Measurements from ENCODE around the gene CELF2. TPM values are rescaled to one million over a fixed set of nuclear protein-coding genes. Genes with fewer than 3 reads are reported as not detected.
"Not testable (repeated sequence)": the region's sequence is repeated elsewhere in the genome, so short reads cannot be mapped to it uniquely, and the experiment has no call there.

CELF2 gene
- total and polyA plus RNA-seq, 4 donors, result 43.3 to 65.6 (median 50.1) TPM

DNA sequence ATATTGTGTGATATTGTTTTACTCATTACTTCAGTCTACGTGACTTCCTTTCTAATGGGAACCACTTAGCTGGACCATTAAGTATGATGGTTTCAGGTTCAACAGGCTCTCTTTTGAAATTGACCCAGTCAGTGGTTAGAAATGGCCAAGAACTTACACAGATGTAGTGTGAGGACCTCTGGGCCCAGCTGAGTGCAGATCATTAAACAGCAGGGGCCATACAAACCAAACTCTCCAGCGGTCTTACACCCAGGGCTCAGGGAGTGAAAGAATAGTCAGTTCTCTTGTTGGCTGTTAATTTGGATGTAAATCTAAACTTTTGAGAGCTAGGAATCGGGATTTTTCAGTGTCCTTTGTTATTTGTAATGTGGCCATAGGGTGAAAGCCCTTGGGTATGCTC lies 107.3 kb downstream of the CELF2 start:
- no peak for DNase-seq (ENCODE audit: low read depth in 4 of 6, low spot score in 6 of 6)
- no peaks in the 10 kb centered on the region for H3K27me3 ChIP-seq (ENCODE audit: control insufficient read depth, insufficient read depth, low read length)
- 44% methylated on average over 2 of the region's 3 CpGs for WGBS (ENCODE audit: insufficient coverage)
- peaks cover 5% of the 10 kb centered on the region for H3K4me1 ChIP-seq (ENCODE audit: control insufficient read depth, insufficient read depth, low read length)
- H3K27ac ChIP-seq (ENCODE audit: low read depth, low read length), result no peak overlapping the region
- no peak overlapping the region for H3K4me3 ChIP-seq (ENCODE audit: low read depth, low read length)
- H3K36me3 ChIP-seq (ENCODE audit: control insufficient read depth, insufficient read depth, low read length), result no peaks in the 10 kb centered on the region
- H3K9me3 ChIP-seq (ENCODE audit: control insufficient read depth, insufficient read depth, low read length), result no peaks in the 10 kb centered on the region

DNA sequence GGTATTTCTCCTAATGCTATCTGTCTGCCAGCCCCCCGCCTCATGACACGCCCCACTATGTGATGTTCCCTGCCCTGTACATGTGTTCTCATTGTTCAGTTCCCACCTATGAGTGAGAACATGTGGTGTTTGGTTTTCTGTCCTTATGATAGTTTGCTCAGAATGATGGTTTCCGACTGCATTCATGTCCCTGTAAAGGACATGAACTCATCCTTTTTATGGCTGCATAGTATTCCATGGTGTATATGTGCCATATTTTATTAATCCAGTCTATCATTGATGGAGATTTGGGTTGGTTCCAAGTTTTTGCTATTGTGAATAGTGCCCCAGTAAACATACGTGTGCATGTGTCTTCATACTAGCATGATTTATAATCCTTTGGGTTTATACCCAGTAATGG lies 109.3 kb downstream of the CELF2 start:
- no CpG with 5 or more reads among the region's 4 CpGs for WGBS (ENCODE audit: insufficient coverage)
- not testable (repeated sequence) for DNase-seq (ENCODE audit: low read depth in 4 of 6, low spot score in 6 of 6); H3K27me3 ChIP-seq (ENCODE audit: control insufficient read depth, insufficient read depth, low read length); H3K36me3 ChIP-seq (ENCODE audit: control insufficient read depth, insufficient read depth, low read length); H3K9me3 ChIP-seq (ENCODE audit: control insufficient read depth, insufficient read depth, low read length); H3K4me1 ChIP-seq (ENCODE audit: control insufficient read depth, insufficient read depth, low read length); H3K27ac ChIP-seq (ENCODE audit: low read depth, low read length); H3K4me3 ChIP-seq (ENCODE audit: low read depth, low read length)

DNA sequence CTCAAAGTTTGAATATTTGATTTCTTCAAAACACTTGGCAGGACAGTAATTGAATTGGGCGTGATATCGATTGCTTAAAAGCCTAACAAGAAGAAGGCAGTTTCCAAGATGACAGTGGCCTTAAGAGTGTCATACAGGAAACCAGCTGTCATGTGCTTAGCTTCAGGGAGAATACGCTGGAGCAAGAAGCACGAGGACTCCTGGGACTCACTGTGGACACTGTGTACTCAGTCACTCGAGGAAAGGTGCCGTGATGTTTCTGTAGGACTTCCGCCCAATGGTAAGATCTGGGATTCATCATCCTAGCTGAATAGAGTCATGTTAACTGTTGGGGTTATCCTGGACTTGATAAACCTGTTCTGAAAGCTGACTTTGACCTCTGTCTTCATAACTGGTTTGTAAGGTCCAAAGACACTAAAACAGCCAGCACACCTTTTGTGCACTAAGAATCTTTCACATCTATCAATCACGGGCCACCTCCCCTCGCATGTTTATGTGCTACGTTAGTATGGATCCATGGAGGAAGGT lies 113.5 kb downstream of the CELF2 start:
- Histone ChIP-seq H3K9me3 (ENCODE audit: control insufficient read depth, insufficient read depth, low read length) (no peaks in the 10 kb centered on the region), H3K27ac (ENCODE audit: low read depth, low read length) (no peak overlapping the region), H3K27me3 (ENCODE audit: control insufficient read depth, insufficient read depth, low read length) (no peaks in the 10 kb centered on the region), H3K4me1 (ENCODE audit: control insufficient read depth, insufficient read depth, low read length) (peaks cover 3% of the 10 kb centered on the region), H3K4me3 (ENCODE audit: low read depth, low read length) (no peak overlapping the region), H3K36me3 (ENCODE audit: control insufficient read depth, insufficient read depth, low read length) (no peaks in the 10 kb centered on the region)
- no peak for DNase-seq (ENCODE audit: low read depth in 4 of 6, low spot score in 6 of 6)
- WGBS (ENCODE audit: insufficient coverage), result 92% methylated on average over 7 of the region's 10 CpGs

DNA sequence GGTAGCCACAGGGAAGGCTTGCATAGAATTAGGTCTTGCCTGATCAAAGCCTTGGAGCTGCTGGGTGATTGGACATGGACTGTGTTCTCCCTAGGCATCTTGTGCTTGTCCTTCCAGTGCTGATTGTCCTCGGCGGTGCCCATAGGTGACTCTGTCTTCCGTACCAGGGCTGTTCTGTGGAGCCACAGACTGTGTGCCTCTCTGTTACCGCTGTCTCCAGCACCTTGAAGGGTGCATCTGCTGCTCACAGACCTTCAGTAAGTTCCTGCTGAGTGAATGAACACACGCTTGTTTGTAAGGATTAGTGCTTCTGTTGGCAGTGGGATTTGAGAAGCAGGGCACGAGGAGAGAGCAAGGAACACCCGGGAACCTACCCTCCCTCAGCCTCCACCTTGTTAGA lies 116.7 kb downstream of the CELF2 start:
- Histone ChIP-seq H3K9me3 (ENCODE audit: control insufficient read depth, insufficient read depth, low read length) (no peaks in the 10 kb centered on the region), H3K4me3 (ENCODE audit: low read depth, low read length) (no peak overlapping the region), H3K36me3 (ENCODE audit: control insufficient read depth, insufficient read depth, low read length) (no peaks in the 10 kb centered on the region), H3K4me1 (ENCODE audit: control insufficient read depth, insufficient read depth, low read length) (peaks cover 3% of the 10 kb centered on the region), H3K27ac (ENCODE audit: low read depth, low read length) (no peak overlapping the region), H3K27me3 (ENCODE audit: control insufficient read depth, insufficient read depth, low read length) (no peaks in the 10 kb centered on the region)
- WGBS (ENCODE audit: insufficient coverage), result 89% methylated on average over 4 of the region's 7 CpGs
- no peak for DNase-seq (ENCODE audit: low read depth in 4 of 6, low spot score in 6 of 6)

DNA sequence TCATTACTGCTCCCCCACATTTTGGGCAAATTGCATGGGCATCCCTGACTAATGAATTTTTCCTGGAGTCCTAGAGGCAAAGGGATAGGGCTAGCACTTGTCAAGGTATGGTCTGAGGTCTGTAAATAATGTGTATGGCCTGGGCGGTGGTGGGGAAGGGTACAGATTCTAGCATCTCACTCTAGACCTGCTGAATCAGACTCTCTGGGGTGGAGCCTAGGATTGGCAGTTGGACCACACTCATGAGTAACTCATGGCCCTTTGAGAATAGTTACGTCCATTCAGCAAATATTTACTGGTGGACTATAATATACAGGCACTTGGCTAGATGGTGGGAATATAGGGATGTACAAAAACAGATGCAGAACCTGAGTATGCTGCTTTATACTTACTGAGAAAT lies 118.0 kb downstream of the CELF2 start:
- Histone ChIP-seq H3K4me3 (ENCODE audit: low read depth, low read length) (no peak overlapping the region), H3K36me3 (ENCODE audit: control insufficient read depth, insufficient read depth, low read length) (no peaks in the 10 kb centered on the region), H3K27me3 (ENCODE audit: control insufficient read depth, insufficient read depth, low read length) (no peaks in the 10 kb centered on the region), H3K4me1 (ENCODE audit: control insufficient read depth, insufficient read depth, low read length) (peaks cover 3% of the 10 kb centered on the region), H3K27ac (ENCODE audit: low read depth, low read length) (no peak overlapping the region), H3K9me3 (ENCODE audit: control insufficient read depth, insufficient read depth, low read length) (no peaks in the 10 kb centered on the region)
- WGBS (ENCODE audit: insufficient coverage), result 100% methylated on average over 1 of the region's 2 CpGs
- no peak for DNase-seq (ENCODE audit: low read depth in 4 of 6, low spot score in 6 of 6)

DNA sequence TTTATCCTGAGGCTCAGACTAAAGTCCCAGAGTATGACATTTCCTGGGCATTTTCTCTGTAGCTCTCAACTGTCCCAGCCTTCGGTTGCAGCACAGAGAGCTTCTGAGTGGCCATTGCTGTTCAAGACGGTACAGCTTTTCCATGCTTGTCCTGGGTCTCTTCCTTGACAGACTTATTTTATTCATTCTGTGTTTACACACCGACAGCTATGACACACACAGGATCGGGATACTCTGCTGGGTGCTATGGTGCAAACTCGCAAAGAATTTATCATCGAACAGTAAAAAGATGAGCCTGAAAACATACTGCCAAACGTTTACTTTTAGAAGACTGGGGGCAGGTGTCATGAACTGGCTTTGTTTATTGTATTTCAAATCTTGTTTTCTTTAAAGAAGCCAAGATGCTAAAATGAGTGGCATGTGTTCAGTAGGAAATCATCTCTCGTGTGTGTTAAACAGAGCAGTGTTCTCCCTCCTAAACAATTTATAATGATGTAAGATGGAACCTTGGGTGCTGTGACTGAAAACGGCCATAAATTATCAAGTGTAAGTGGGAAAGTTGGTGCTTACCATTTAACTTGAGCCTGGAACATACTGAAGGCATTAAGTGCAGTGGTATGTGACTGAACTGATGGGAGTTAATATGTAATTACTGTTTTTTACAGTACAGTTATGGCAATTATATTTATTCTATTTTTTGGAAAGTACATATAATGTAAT lies 120.8 kb downstream of the CELF2 start:
- no peaks in the 10 kb centered on the region for H3K36me3 ChIP-seq (ENCODE audit: control insufficient read depth, insufficient read depth, low read length)
- peaks cover 3% of the 10 kb centered on the region for H3K4me1 ChIP-seq (ENCODE audit: control insufficient read depth, insufficient read depth, low read length)
- no peak for DNase-seq (ENCODE audit: low read depth in 4 of 6, low spot score in 6 of 6)
- H3K9me3 ChIP-seq (ENCODE audit: control insufficient read depth, insufficient read depth, low read length), result no peaks in the 10 kb centered on the region
- H3K27me3 ChIP-seq (ENCODE audit: control insufficient read depth, insufficient read depth, low read length), result no peaks in the 10 kb centered on the region
- WGBS (ENCODE audit: insufficient coverage), result 45% methylated on average over 5 of the region's 9 CpGs
- H3K4me3 ChIP-seq (ENCODE audit: low read depth, low read length), result no peak overlapping the region
- peak overlapping the region; percentile 13 for H3K27ac ChIP-seq (ENCODE audit: low read depth, low read length)

DNA sequence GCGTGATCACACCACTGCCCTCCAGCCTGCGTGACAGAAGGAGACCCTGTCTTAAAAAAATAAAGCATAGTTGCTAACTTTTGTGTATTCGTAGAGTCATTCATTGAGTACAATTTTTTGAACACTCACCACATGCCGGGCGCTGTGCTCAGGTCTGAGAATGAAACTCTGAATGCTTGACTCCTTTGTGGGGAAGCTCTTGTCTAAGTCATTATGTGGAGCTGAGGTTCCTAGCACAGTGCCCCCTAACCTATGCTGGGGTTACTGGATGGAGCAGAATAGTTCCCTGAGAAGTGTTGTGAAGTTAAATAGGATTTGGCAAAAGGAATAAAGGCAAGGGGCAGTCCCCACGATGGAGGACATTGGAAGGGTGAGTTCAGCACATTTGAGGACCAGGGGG lies 123.3 kb downstream of the CELF2 start:
- Histone ChIP-seq H3K36me3 (ENCODE audit: control insufficient read depth, insufficient read depth, low read length) (no peaks in the 10 kb centered on the region), H3K4me3 (ENCODE audit: low read depth, low read length) (no peak overlapping the region), H3K27ac (ENCODE audit: low read depth, low read length) (no peak overlapping the region), H3K9me3 (ENCODE audit: control insufficient read depth, insufficient read depth, low read length) (no peaks in the 10 kb centered on the region), H3K27me3 (ENCODE audit: control insufficient read depth, insufficient read depth, low read length) (no peaks in the 10 kb centered on the region), H3K4me1 (ENCODE audit: control insufficient read depth, insufficient read depth, low read length) (peaks cover 9% of the 10 kb centered on the region)
- WGBS (ENCODE audit: insufficient coverage), result 93% methylated on average over 4 of the region's 6 CpGs
- DNase-seq (ENCODE audit: low read depth in 4 of 6, low spot score in 6 of 6), result no peak

DNA sequence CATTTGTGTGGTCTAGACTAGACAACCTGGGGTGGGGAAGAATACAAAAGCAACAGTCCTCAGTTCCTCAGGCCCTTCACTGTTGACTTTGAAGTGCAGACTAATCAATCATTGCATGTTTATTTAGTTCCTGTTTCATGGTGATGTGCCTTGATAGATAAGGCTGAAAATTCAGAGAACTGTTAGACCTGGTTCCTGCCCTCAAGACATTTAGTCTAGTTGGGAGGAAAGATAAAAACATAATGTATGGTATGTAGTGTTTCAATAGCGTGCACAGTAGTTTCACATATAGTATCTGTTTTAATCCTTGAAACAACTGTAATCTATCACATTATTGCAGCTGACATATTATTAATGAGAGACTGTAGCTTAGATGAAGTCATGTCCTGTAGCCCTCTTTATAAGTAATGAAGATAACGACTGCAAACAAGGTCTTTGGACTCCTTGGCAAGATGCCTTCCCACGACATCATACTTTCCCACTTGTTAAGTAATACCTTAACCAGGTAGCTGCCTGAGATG lies 124.0 kb downstream of the CELF2 start:
- no CpG with 5 or more reads among the region's 3 CpGs for WGBS (ENCODE audit: insufficient coverage)
- no peak overlapping the region for H3K4me3 ChIP-seq (ENCODE audit: low read depth, low read length)
- no peak overlapping the region for H3K27ac ChIP-seq (ENCODE audit: low read depth, low read length)
- H3K4me1 ChIP-seq (ENCODE audit: control insufficient read depth, insufficient read depth, low read length), result peaks cover 9% of the 10 kb centered on the region
- no peaks in the 10 kb centered on the region for H3K9me3 ChIP-seq (ENCODE audit: control insufficient read depth, insufficient read depth, low read length)
- H3K36me3 ChIP-seq (ENCODE audit: control insufficient read depth, insufficient read depth, low read length), result no peaks in the 10 kb centered on the region
- no peak for DNase-seq (ENCODE audit: low read depth in 4 of 6, low spot score in 6 of 6)
- no peaks in the 10 kb centered on the region for H3K27me3 ChIP-seq (ENCODE audit: control insufficient read depth, insufficient read depth, low read length)

DNA sequence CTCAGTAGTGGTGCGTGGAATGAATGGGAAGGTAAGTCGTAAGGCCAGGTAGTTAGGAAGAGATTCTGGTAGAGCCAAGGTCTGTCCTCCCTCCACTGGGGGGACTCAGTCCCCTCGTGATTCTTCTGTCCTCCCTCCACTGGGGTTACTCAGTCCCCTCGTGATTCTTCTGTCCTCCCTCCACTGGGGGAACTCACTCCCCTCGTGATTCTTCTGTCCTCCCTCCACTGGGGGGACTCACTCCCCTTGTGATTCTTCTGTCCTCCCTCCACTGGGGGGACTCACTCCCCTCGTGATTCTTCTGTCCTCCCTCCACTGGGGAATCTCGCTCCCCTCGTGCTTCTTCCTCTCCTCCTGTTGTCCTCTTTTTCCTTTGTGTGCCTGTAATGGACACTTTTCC lies 125.1 kb downstream of the CELF2 start:
- no peaks in the 10 kb centered on the region for H3K9me3 ChIP-seq (ENCODE audit: control insufficient read depth, insufficient read depth, low read length)
- no peak for DNase-seq (ENCODE audit: low read depth in 4 of 6, low spot score in 6 of 6)
- H3K27ac ChIP-seq (ENCODE audit: low read depth, low read length), result no peak overlapping the region
- WGBS (ENCODE audit: insufficient coverage), result 88% methylated on average over 5 of the region's 8 CpGs
- H3K4me1 ChIP-seq (ENCODE audit: control insufficient read depth, insufficient read depth, low read length), result peaks cover 11% of the 10 kb centered on the region
- H3K27me3 ChIP-seq (ENCODE audit: control insufficient read depth, insufficient read depth, low read length), result no peaks in the 10 kb centered on the region
- no peaks in the 10 kb centered on the region for H3K36me3 ChIP-seq (ENCODE audit: control insufficient read depth, insufficient read depth, low read length)
- no peak overlapping the region for H3K4me3 ChIP-seq (ENCODE audit: low read depth, low read length)

DNA sequence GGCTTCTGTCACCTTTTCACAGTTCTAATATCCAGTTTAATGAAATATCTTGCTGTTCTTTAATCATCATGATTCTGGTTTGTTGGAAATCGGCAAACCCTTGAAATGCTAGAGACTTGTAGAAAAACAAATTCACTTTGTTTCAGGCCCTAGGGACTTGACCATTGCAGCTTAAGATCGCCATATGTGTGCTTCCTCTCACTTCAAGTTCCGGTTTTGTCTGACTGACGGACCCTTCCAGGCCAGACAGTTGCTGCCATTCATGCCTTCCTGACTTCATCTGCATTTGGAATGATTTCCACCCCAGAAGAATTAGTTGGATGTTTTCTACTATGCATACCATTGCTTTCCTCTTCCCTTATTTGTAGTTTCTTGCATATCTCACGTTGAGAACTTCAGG lies 125.6 kb downstream of the CELF2 start:
- Histone ChIP-seq H3K4me1 (ENCODE audit: control insufficient read depth, insufficient read depth, low read length) (peaks cover 15% of the 10 kb centered on the region), H3K36me3 (ENCODE audit: control insufficient read depth, insufficient read depth, low read length) (no peaks in the 10 kb centered on the region), H3K27ac (ENCODE audit: low read depth, low read length) (no peak overlapping the region), H3K27me3 (ENCODE audit: control insufficient read depth, insufficient read depth, low read length) (no peaks in the 10 kb centered on the region), H3K4me3 (ENCODE audit: low read depth, low read length) (no peak overlapping the region), H3K9me3 (ENCODE audit: control insufficient read depth, insufficient read depth, low read length) (no peaks in the 10 kb centered on the region)
- WGBS (ENCODE audit: insufficient coverage), result 54% methylated on average over 5 of the region's 5 CpGs
- no peak for DNase-seq (ENCODE audit: low read depth in 4 of 6, low spot score in 6 of 6)

Data from spinal cord (tissue), 10 donors.